ENCODE measurements around the gene SCYGR2. TPM values are rescaled to one million over a fixed set of nuclear protein-coding genes. Genes with fewer than 3 reads are reported as not detected.
A peak's percentile ranks its signal among the peaks of the same experiment; 100 is the strongest.

SCYGR2 gene
- total and polyA plus RNA-seq, 2 of the 8 experiments (the other 6 are each of a cell fraction or from before 2014, with no cell fraction given): not detected

- Histone ChIP-seq H2BK20ac (ENCODE audit: low read length) (no peak overlapping the region), H3K27ac (ENCODE audit: low read depth, low read length) (no peak overlapping the region), H3K23ac (ENCODE audit: insufficient read length) (no peak overlapping the region), H3K14ac (ENCODE audit: insufficient read length) (no peak overlapping the region), H3K79me2 (ENCODE audit: control insufficient read depth in 1 of 2, insufficient read depth in 2 of 2, low read length in 2 of 2) (no peaks in the 10 kb centered on the region), H2AK5ac (ENCODE audit: low read depth, low read length) (no peak overlapping the region), H3K27me3 (replicated peaks in 1 of 4; ENCODE audit: control insufficient read depth in 3 of 4, extremely low read depth in 1 of 4, insufficient read depth in 3 of 4, low read length in 3 of 4) (no peaks in the 10 kb centered on the region), H3K9ac (replicated peaks in 1 of 4; ENCODE audit: extremely low read depth in 1 of 4, low read depth in 3 of 4, low read length in 3 of 4) (no peak overlapping the region), H3K18ac (ENCODE audit: extremely low read depth, low read length) (no peak overlapping the region), H4K5ac (ENCODE audit: insufficient read length, low read depth, low read length) (no peak overlapping the region), H3K56ac (replicated peaks; ENCODE audit: insufficient read length, low read depth, low read length) (no peak overlapping the region), H2BK5ac (ENCODE audit: low read depth, low read length) (no peak overlapping the region), H2BK12ac (ENCODE audit: low read depth, low read length) (0 out of 2 replicates have a peak overlapping the region, but pooled peaks have one; percentile 68), H3K36me3 (ENCODE audit: control insufficient read depth in 2 of 4, insufficient read depth in 4 of 4, low read length in 3 of 4) (no peaks in the 10 kb centered on the region), H2BK120ac (replicated peaks; ENCODE audit: low read depth, low read length) (no peak overlapping the region), H3K9me3 (ENCODE audit: insufficient read depth in 2 of 2, low read depth in 1 of 2, low read length in 1 of 2) (no peaks in the 10 kb centered on the region), H3K79me1 (ENCODE audit: low read depth, low read length) (no peaks in the 10 kb centered on the region), H4K8ac (ENCODE audit: extremely low read depth, insufficient read depth, low read length) (no peak overlapping the region), H3K23me2 (ENCODE audit: low read depth, low read length) (no peaks in the 10 kb centered on the region), H3K4me1 (replicated peaks in 1 of 4; ENCODE audit: control insufficient read depth in 3 of 4, insufficient read depth in 4 of 4, low read length in 3 of 4) (peaks cover 0 to 7% (median 0%) of the 10 kb centered on the region in 4 experiments; a peak in 2 of 7 replicates), H4K20me1 (replicated peaks in 1 of 2; ENCODE audit: control insufficient read depth in 1 of 2, insufficient read depth in 2 of 2, low read length in 2 of 2) (no peaks in the 10 kb centered on the region), H3K4me2 (ENCODE audit: insufficient read depth in 1 of 2, low read depth in 2 of 2, low read length in 2 of 2) (no peak overlapping the region), H3K4me3 (ENCODE audit: extremely low read depth in 1 of 4, insufficient read depth in 2 of 4, low read depth in 3 of 4, low read length in 4 of 4) (no peak overlapping the region), H3K4ac (replicated peaks; ENCODE audit: insufficient read length, low read depth, low read length) (no peak overlapping the region), H2AFZ (ENCODE audit: low read length) (no peak overlapping the region; the same call in 1 of the 2 replicates), H4K91ac (replicated peaks; ENCODE audit: insufficient read length, low read length) (no peak overlapping the region), H2BK15ac (ENCODE audit: low read length) (no peak overlapping the region)
- POLR2A ChIA-PET (ENCODE audit: partially characterized antibody): no interaction called here
- no peak for FAIRE-seq
- WGBS, 2 experiments (ENCODE audit: extremely low coverage in 1 of 2, insufficient coverage in 1 of 2, insufficient read length in 1 of 2, insufficient replicate concordance in 2 of 2, low coverage in 1 of 2, low lambda C conversion rate in 2 of 2, missing lambda C conversion rate in 1 of 2): 62% methylated on average over 4 of the region's 4 CpGs; no CpG with 5 or more reads in 1 of the 2 experiments
- CTCF ChIA-PET (ENCODE audit: partially characterized antibody): interaction anchor here (0.7 to 1.6 kb wide), 5 partner anchors 12 to 189 kb away, joined by 3 to 5 read pairs (median 3); no protein-coding TSS in a partner anchor
- DNase-seq (ENCODE audit: low read depth in 1 of 2, low spot score in 2 of 2): no peak
- no peak for TF ChIP-seq BCL11A (IDR thresholded peaks at IDR 0.05; ENCODE audit: low read depth in 2 of 2, low read length in 2 of 2)
- TF ChIP-seq, protein P1, sequence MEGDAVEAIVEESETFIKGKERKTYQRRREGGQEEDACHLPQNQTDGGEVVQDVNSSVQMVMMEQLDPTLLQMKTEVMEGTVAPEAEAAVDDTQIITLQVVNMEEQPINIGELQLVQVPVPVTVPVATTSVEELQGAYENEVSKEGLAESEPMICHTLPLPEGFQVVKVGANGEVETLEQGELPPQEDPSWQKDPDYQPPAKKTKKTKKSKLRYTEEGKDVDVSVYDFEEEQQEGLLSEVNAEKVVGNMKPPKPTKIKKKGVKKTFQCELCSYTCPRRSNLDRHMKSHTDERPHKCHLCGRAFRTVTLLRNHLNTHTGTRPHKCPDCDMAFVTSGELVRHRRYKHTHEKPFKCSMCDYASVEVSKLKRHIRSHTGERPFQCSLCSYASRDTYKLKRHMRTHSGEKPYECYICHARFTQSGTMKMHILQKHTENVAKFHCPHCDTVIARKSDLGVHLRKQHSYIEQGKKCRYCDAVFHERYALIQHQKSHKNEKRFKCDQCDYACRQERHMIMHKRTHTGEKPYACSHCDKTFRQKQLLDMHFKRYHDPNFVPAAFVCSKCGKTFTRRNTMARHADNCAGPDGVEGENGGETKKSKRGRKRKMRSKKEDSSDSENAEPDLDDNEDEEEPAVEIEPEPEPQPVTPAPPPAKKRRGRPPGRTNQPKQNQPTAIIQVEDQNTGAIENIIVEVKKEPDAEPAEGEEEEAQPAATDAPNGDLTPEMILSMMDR (IDR thresholded peaks at IDR 0.05; ENCODE audit: control extremely low read depth in 1 of 3, insufficient read depth in 1 of 3, low read depth in 1 of 3, low read length in 3 of 3): peak in 2 of 3 experiments; percentile 20 to 37; a peak in 2 of 4 replicates
- TF ChIP-seq MAFK (IDR thresholded peaks at IDR 0.05; ENCODE audit: low read depth, low read length): no peak
- no peak for TF ChIP-seq HDAC6 (IDR thresholded peaks at IDR 0.05; ENCODE audit: low read depth, low read length)
- TF ChIP-seq RAD21 (IDR thresholded peaks at IDR 0.05 in 1 of 2, conservative IDR thresholded peaks at IDR 0.05 in 1 of 2; ENCODE audit: low read depth in 2 of 2, low read length in 2 of 2): peak in 1 of 2 experiments; percentile 26; a peak in 1 of 4 replicates
Observed at GRCh38 chr2:227595797-227596196, 2.9 kb upstream of the SCYGR2 start.
